Thoracic aorta (tissue), 2 donors: ENCODE measurements around the gene BAG1. TPM values are rescaled to one million over a fixed set of nuclear protein-coding genes. Genes with fewer than 3 reads are reported as not detected.

Experiments used
- ATAC-seq: fragments of 150-250 bp; one replicate; pipeline ENCODE4 v1.8.0; 2017; ENCODE audit warnings: low read depth; ENCODE audit not compliant: insufficient number of reproducible peaks, low FRiP score
- DNase-seq: peaks from one replicate; pipeline ENCODE4 v3.0.0-alpha.2; 2020; ENCODE audit warnings: low spot score
- H3K27ac ChIP-seq, 2 donors: fragments of 200-600 bp; sonication (generic); 1 replicate in 1 of 2; 2 replicates in 1 of 2; pipeline ENCODE4 v1.5.1; 2016; ENCODE audit warnings: mild to moderate bottlenecking in 2 of 2, moderate library complexity in 2 of 2
- H3K27me3 ChIP-seq: fragments of 200-600 bp; sonication (generic); replicated peaks from 2 replicates; pipeline ENCODE4 v1.6.0; 2016; ENCODE audit warnings: mild to moderate bottlenecking; ENCODE audit not compliant: insufficient read depth
- H3K36me3 ChIP-seq: fragments of 200-600 bp; sonication (generic); one replicate; pipeline ENCODE4 v1.5.1; 2016
- H3K4me1 ChIP-seq, 2 donors: fragments of 200-600 bp; sonication (generic); 1 replicate in 1 of 2; 2 replicates in 1 of 2; pipeline versions ENCODE4 v1.5.1 to v1.6.0; 2016; ENCODE audit warnings: low read depth in 2 of 2, mild to moderate bottlenecking in 1 of 2; ENCODE audit not compliant: control insufficient read depth in 1 of 2
- H3K4me3 ChIP-seq: fragments of 200-600 bp; sonication (generic); 2 replicates; pipeline ENCODE4 v1.5.1; 2016; ENCODE audit warnings: mild to moderate bottlenecking
- H3K9me3 ChIP-seq: fragments of 200-600 bp; sonication (generic); 2 replicates; pipeline ENCODE4 v1.5.1; 2016
- total RNA-seq, 2 donors: library from RNA; depleted of rRNA; stranded (reverse); fragments of >200 nt; gene quantifications; one replicate each; pipeline versions ENCODE4 v1.1.0 to v1.2.3, GENCODE V29; 2016
- TF ChIP-seq, protein P1 (sequence below): fragments of 200-600 bp; sonication (generic); IDR thresholded peaks from one replicate; pipeline ENCODE4 v1.5.1; 2019; ENCODE audit warnings: antibody characterized with exemption

Gene BAG1
- total RNA-seq, 2 donors from 2014 or later: 30.6 to 40.5 TPM

- peaks cover 0 to 9% of the 10 kb centered on the region in 2 donors for H3K4me1 ChIP-seq
- TF ChIP-seq, protein P1, sequence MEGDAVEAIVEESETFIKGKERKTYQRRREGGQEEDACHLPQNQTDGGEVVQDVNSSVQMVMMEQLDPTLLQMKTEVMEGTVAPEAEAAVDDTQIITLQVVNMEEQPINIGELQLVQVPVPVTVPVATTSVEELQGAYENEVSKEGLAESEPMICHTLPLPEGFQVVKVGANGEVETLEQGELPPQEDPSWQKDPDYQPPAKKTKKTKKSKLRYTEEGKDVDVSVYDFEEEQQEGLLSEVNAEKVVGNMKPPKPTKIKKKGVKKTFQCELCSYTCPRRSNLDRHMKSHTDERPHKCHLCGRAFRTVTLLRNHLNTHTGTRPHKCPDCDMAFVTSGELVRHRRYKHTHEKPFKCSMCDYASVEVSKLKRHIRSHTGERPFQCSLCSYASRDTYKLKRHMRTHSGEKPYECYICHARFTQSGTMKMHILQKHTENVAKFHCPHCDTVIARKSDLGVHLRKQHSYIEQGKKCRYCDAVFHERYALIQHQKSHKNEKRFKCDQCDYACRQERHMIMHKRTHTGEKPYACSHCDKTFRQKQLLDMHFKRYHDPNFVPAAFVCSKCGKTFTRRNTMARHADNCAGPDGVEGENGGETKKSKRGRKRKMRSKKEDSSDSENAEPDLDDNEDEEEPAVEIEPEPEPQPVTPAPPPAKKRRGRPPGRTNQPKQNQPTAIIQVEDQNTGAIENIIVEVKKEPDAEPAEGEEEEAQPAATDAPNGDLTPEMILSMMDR: no peak
- no peaks in the 10 kb centered on the region for H3K36me3 ChIP-seq
- H3K27me3 ChIP-seq: no peaks in the 10 kb centered on the region
- no peak for ATAC-seq
- no peak for DNase-seq
- H3K9me3 ChIP-seq: no peaks in the 10 kb centered on the region
- H3K27ac ChIP-seq: no peak within 1 kb of the TSS
- H3K4me3 ChIP-seq: no peak within 1 kb of the TSS
These were observed 24.6 kb downstream of the BAG1 start, which contains the start of gene SPINK4 for GRCh38 chr9:33239921-33240320. TSS of gene SPINK4 (plus strand) at chr9:33240167. CDS start at chr9:33240209, 42 bp downstream.

GRCh38 chr9:33236571-33236970 is 27.9 kb downstream of the BAG1 start:
- Histone ChIP-seq H3K4me3 (no peak overlapping the region), H3K27me3 (no peaks in the 10 kb centered on the region), H3K4me1 (peaks cover 0 to 9% of the 10 kb centered on the region in 2 donors), H3K36me3 (no peaks in the 10 kb centered on the region), H3K9me3 (no peaks in the 10 kb centered on the region), H3K27ac (no peak overlapping the region)
- ATAC-seq (no peak), DNase-seq (no peak)
- TF ChIP-seq, protein P1: no peak

GRCh38 chr9:33234511-33235467 is 29.7 kb downstream of the BAG1 start:
- DNase-seq: no peak
- Histone ChIP-seq H3K27ac (no peak overlapping the region), H3K36me3 (no peaks in the 10 kb centered on the region), H3K4me3 (no peak overlapping the region), H3K4me1 (peaks cover 0 to 4% of the 10 kb centered on the region in 2 donors), H3K27me3 (no peaks in the 10 kb centered on the region), H3K9me3 (no peaks in the 10 kb centered on the region)
- ATAC-seq: no peak
- TF ChIP-seq, protein P1: no peak

GRCh38 chr9:33233626-33234342 is 30.7 kb downstream of the BAG1 start:
- H3K36me3 ChIP-seq: no peaks in the 10 kb centered on the region
- ATAC-seq: no peak
- H3K9me3 ChIP-seq: no peaks in the 10 kb centered on the region
- no peak overlapping the region for H3K4me3 ChIP-seq
- H3K27ac ChIP-seq: no peak overlapping the region
- H3K27me3 ChIP-seq: no peaks in the 10 kb centered on the region
- TF ChIP-seq, protein P1: no peak
- DNase-seq: no peak
- H3K4me1 ChIP-seq: no peaks in the 10 kb centered on the region

DNA sequence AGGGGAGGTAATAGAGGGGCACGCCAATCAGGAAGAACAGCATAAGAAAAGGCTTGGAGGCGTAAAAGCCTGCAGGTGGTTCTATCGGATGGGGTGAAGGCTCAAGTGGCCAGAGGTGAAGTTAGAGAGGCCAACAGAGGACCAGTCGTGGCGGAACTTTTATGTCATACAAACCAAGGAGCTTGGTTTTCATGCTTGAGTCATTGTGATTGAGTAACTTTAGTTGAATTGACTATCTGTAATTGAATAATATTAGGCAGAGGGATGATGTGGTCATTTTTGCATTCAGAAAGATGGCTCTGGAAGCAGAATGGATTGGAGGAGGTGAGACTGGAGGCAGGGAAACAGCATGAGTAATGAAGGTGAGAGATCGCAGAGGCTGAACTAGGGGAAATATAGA is 31.7 kb downstream of the BAG1 start:
- Histone ChIP-seq H3K4me1 (no peaks in the 10 kb centered on the region), H3K27me3 (no peaks in the 10 kb centered on the region), H3K4me3 (no peak overlapping the region), H3K9me3 (no peaks in the 10 kb centered on the region), H3K27ac (no peak overlapping the region), H3K36me3 (no peaks in the 10 kb centered on the region)
- DNase-seq: no peak
- no peak for ATAC-seq
- TF ChIP-seq, protein P1: no peak
